Endothelial cell of umbilical vein (primary cell): ENCODE measurements around the gene ADGRL3. TPM values are rescaled to one million over a fixed set of nuclear protein-coding genes. Genes with fewer than 3 reads are reported as not detected.

Source experiments
- BruUV-seq: library from RNA; stranded (reverse); fragments of 400-500 nt; replicated peaks from 2 replicates; lab custom pipeline; 2021; lab: Mats Ljungman, UMichigan
- CTCF ChIA-PET: fragments of 300-600, 350-600 bp; sonication (Branson Sonifier 250); formaldehyde crosslinking; loops from one replicate; lab custom pipeline; 2021; ENCODE audit warnings: antibody characterized with exemption, inconsistent platforms; lab: Charles Lee
- POLR2A ChIA-PET: fragments of 300-600, 350-600 bp; sonication (Branson Sonifier 250); formaldehyde crosslinking; loops from one replicate; lab custom pipeline; 2021; ENCODE audit warnings: antibody characterized with exemption, inconsistent platforms; lab: Charles Lee
- DNase-seq: peaks from one replicate; pipeline ENCODE4 v3.0.0-alpha.2; 2011; ENCODE audit warnings: low read depth, low spot score
- FAIRE-seq: peaks from 2 replicates; lab custom pipeline; 2011; peaks lifted over from hg19 to GRCh38; lab: Jason Lieb, UNC
- H2AFZ ChIP-seq: 2 replicates; pipeline ENCODE4 v1.6.0; 2012; ENCODE audit warnings: low read depth, low read length, control low read depth, inconsistent platforms
- H3K27ac ChIP-seq: 2 replicates; pipeline ENCODE4 v1.5.1; 2011; ENCODE audit warnings: low read depth, mild to moderate bottlenecking, control low read depth, low read length, moderate library complexity; ENCODE audit not compliant: insufficient read depth
- H3K27me3 ChIP-seq, 2 experiments: 2 replicates each; pipeline versions ENCODE4 v1.6.0 to v1.6.1; 2011; ENCODE audit warnings: low read length in 2 of 2, mixed read lengths in 1 of 2; ENCODE audit not compliant: control insufficient read depth in 2 of 2, insufficient read depth in 2 of 2
- H3K36me3 ChIP-seq, 2 experiments: 2 replicates in 1 of 2; 3 replicates in 1 of 2; pipeline ENCODE4 v1.5.1; 2011; ENCODE audit warnings: low read length in 2 of 2, mild to moderate bottlenecking in 1 of 2, moderate library complexity in 1 of 2; ENCODE audit not compliant: control insufficient read depth in 2 of 2, insufficient read depth in 2 of 2; ENCODE audit errors: extremely low read depth in 1 of 2
- H3K4me1 ChIP-seq: 3 replicates; pipeline ENCODE4 v1.5.1; 2011; ENCODE audit warnings: mild to moderate bottlenecking, low read length; ENCODE audit not compliant: control insufficient read depth, insufficient read depth; ENCODE audit errors: extremely low read depth
- H3K4me2 ChIP-seq: 2 replicates; pipeline ENCODE4 v1.6.1; 2011; ENCODE audit warnings: low read length, control low read depth, mixed read lengths; ENCODE audit not compliant: insufficient read depth
- H3K4me3 ChIP-seq, 3 experiments: fragments of 200-600 bp in 1 of 3; sonication (generic), shearing (Covaris generic) in 1 of 3; replicated peaks in 1 of 3; 2 replicates each; pipeline ENCODE4 v1.5.1; 2011 to 2016; ENCODE audit warnings: control low read depth in 3 of 3, low read length in 3 of 3, mild to moderate bottlenecking in 2 of 3, inconsistent platforms in 1 of 3, low read depth in 1 of 3, moderate library complexity in 1 of 3; ENCODE audit not compliant: insufficient read depth in 1 of 3
- H3K79me2 ChIP-seq: 2 replicates; pipeline ENCODE4 v1.6.0; 2012; ENCODE audit warnings: low read length, inconsistent platforms; ENCODE audit not compliant: control insufficient read depth, insufficient read depth
- H3K9ac ChIP-seq: replicated peaks from 2 replicates; pipeline ENCODE3; 2011; ENCODE audit warnings: low read length, control low read depth; ENCODE audit not compliant: insufficient read depth; ENCODE audit errors: extremely low read depth
- H3K9me1 ChIP-seq: replicated peaks from 3 replicates; pipeline ENCODE4 v1.6.0; 2011; ENCODE audit warnings: mild to moderate bottlenecking, low read length; ENCODE audit not compliant: control insufficient read depth, insufficient read depth; ENCODE audit errors: extremely low read depth
- H3K9me3 ChIP-seq: replicated peaks from 2 replicates; pipeline ENCODE4 v1.5.1; 2012; ENCODE audit warnings: low read length, inconsistent platforms; ENCODE audit not compliant: control insufficient read depth, insufficient read depth
- H4K20me1 ChIP-seq: replicated peaks from 2 replicates; pipeline ENCODE3; 2011; ENCODE audit warnings: mild to moderate bottlenecking, low read length; ENCODE audit not compliant: control insufficient read depth, insufficient read depth; ENCODE audit errors: extremely low read depth
- CTCF ChIP-seq, 2 donors: IDR thresholded peaks; 1 replicate in 1 of 2; 2 replicates in 1 of 2; pipeline ENCODE4 v1.5.1; 2011; ENCODE audit warnings: low read length in 2 of 2, mild to moderate bottlenecking in 2 of 2, moderate library complexity in 2 of 2, control low read depth in 1 of 2, inconsistent platforms in 1 of 2, low read depth in 1 of 2; ENCODE audit not compliant: insufficient read depth in 1 of 2; ENCODE audit errors: extremely low read depth in 1 of 2
- EZH2 ChIP-seq: IDR thresholded peaks from 2 replicates; pipeline ENCODE4 v1.6.1; 2012; ENCODE audit warnings: borderline replicate concordance, low read depth, mild to moderate bottlenecking, moderate library complexity, low read length, inconsistent platforms; ENCODE audit not compliant: severe bottlenecking
- FOS ChIP-seq: IDR thresholded peaks from 2 replicates; pipeline ENCODE4 v1.6.1; 2011; ENCODE audit warnings: mild to moderate bottlenecking, low read length, moderate library complexity, borderline replicate concordance; ENCODE audit not compliant: insufficient read depth
- GATA2 ChIP-seq: IDR thresholded peaks from 2 replicates; pipeline ENCODE4 v1.7.0; 2011; ENCODE audit warnings: low read depth, mild to moderate bottlenecking, moderate library complexity, mixed read lengths, low read length; ENCODE audit not compliant: insufficient read length, insufficient read depth
- JUN ChIP-seq: IDR thresholded peaks from 2 replicates; pipeline ENCODE4 v1.6.1; 2011; ENCODE audit warnings: borderline replicate concordance, low read depth; ENCODE audit not compliant: insufficient read length, insufficient read depth
- MAX ChIP-seq: IDR thresholded peaks from 2 replicates; pipeline ENCODE4 v1.6.1; 2011; ENCODE audit not compliant: insufficient read depth, insufficient read length
- MYC ChIP-seq: IDR thresholded peaks from one replicate; pipeline ENCODE4 v1.6.1; 2011; ENCODE audit warnings: mild to moderate bottlenecking, low read depth, low read length
- POLR2A ChIP-seq: IDR thresholded peaks from 2 replicates; pipeline ENCODE4 v1.6.1; 2012; ENCODE audit warnings: low read depth, mild to moderate bottlenecking, control low read depth, low read length
- POLR2AphosphoS5 ChIP-seq: IDR thresholded peaks from 2 replicates; pipeline ENCODE4 v1.6.1; 2012; ENCODE audit warnings: low read depth, mild to moderate bottlenecking, control low read depth, low read length, moderate library complexity; ENCODE audit not compliant: insufficient read depth
- dilution Hi-C: fragments of 300-500 bp; cut with MboI; formaldehyde crosslinking; loops from one replicate; pipeline ENCODE4 v1.15.0; 2019; ENCODE audit warnings: low sequenced_read_pairs; ENCODE audit not compliant: extremely low pct_ligation_motif_present
- intact Hi-C: fragments of 100-400 bp; cut with micrococcal nuclease; formaldehyde crosslinking; loops from one replicate; pipeline ENCODE4 v1.10.0; 2022
- polyA plus RNA-seq, 4 experiments: library from polyadenylated mRNA; depleted of rRNA in 3 of 4; stranded (reverse) in 3 of 4; unstranded in 1 of 4; fragments of >200 nt; gene quantifications; 2 replicates each; pipeline versions ENCODE4 v1.2.1 to v1.2.3, GENCODE V29; 2011 to 2012; ENCODE audit warnings: missing spikeins in 1 of 4
- total RNA-seq: library from RNA; stranded (reverse); gene quantifications from 2 replicates; pipeline ENCODE4 v1.2.3, GENCODE V29; 2021

The ADGRL3 gene
- total and polyA plus RNA-seq, 2 donors (not counting 3 experiments of a cell fraction or from before 2014, with no cell fraction given): not detected

GRCh38 chr4:61335241-61335763, 135.2 kb downstream of the ADGRL3 start:
- POLR2A ChIA-PET: no interaction called here
- no peak for TF ChIP-seq MYC
- no peak for TF ChIP-seq MAX
- TF ChIP-seq POLR2AphosphoS5: no peak
- TF ChIP-seq FOS: no peak
- TF ChIP-seq CTCF (IDR thresholded peaks at IDR 0.05; ENCODE audit: extremely low read depth in 1 of 2, insufficient read depth in 1 of 2, low read depth in 1 of 2, low read length in 2 of 2): no peak
- no peak for TF ChIP-seq POLR2A
- Histone ChIP-seq H3K9ac (no peak overlapping the region), H3K9me1 (no peaks in the 10 kb centered on the region), H3K9me3 (no peaks in the 10 kb centered on the region), H3K4me2 (no peak overlapping the region), H3K4me1 (no peaks in the 10 kb centered on the region), H2AFZ (no peak overlapping the region), H3K36me3 (no peaks in the 10 kb centered on the region), H3K27me3 (no peaks in the 10 kb centered on the region), H4K20me1 (no peaks in the 10 kb centered on the region), H3K4me3 (no peak overlapping the region), H3K27ac (no peak overlapping the region), H3K79me2 (no peaks in the 10 kb centered on the region)
- FAIRE-seq: no peak
- no peak for DNase-seq
- CTCF ChIA-PET: no interaction called here
- dilution Hi-C loops: no loop called here
- BruUV-seq: no TSS peak
- intact Hi-C loops: no loop called here

- ChIA-PET POLR2A (no interaction called here), CTCF (no interaction called here)
- no peaks in the 10 kb centered on the region for H3K9me1 ChIP-seq
- no peaks in the 10 kb centered on the region for H3K79me2 ChIP-seq
- H3K9ac ChIP-seq: no peak overlapping the region
- no peak overlapping the region for H2AFZ ChIP-seq
- intact Hi-C loops (no loop called here), dilution Hi-C loops (no loop called here)
- H3K4me1 ChIP-seq: no peaks in the 10 kb centered on the region
- TF ChIP-seq POLR2AphosphoS5 (no peak), JUN (no peak), FOS (no peak), POLR2A (no peak), GATA2 (no peak), MYC (no peak), EZH2 (no peak), MAX (no peak), CTCF (IDR thresholded peaks at IDR 0.05; ENCODE audit: extremely low read depth in 1 of 2, insufficient read depth in 1 of 2, low read depth in 1 of 2, low read length in 2 of 2) (no peak)
- H3K36me3 ChIP-seq: no peaks in the 10 kb centered on the region
- no peak for FAIRE-seq
- DNase-seq: no peak
- no peaks in the 10 kb centered on the region for H4K20me1 ChIP-seq
- no TSS peak for BruUV-seq
- H3K27me3 ChIP-seq: no peaks in the 10 kb centered on the region
- no peaks in the 10 kb centered on the region for H3K9me3 ChIP-seq
- no peak overlapping the region for H3K4me2 ChIP-seq
- no peak overlapping the region for H3K4me3 ChIP-seq
- H3K27ac ChIP-seq: no peak overlapping the region
Measured at GRCh38 chr4:61336488-61336887, 136.4 kb downstream of the ADGRL3 start.
